ENCODE measurements around the gene PIP4K2A.
"Not testable (repeated sequence)": the region's sequence is repeated elsewhere in the genome, so short reads cannot be mapped to it uniquely, and the experiment has no call there.

- not testable (repeated sequence) for TF ChIP-seq FOXA1, SP1, ELF4 (IDR thresholded peaks at IDR 0.05)
Measured at GRCh38 chr10:22508214-22508613, 206.2 kb downstream of the PIP4K2A start.

Data from HEK293T (cell line).